Stimulated activated naive CD8-positive, alpha-beta T cell treated with anti-CD3 and anti-CD28 coated beads, Interleukin-15, amount 100 ng/mL, for 72 hours (primary cell): Measurements from ENCODE around the gene EEPD1.

Experiments
- ATAC-seq: fragments of 150-1000 bp; cut with Tn5 transposase; 2 replicates; pipeline ENCODE4 v1.10.0; 2021; ENCODE audit warnings: mild to moderate bottlenecking, moderate library complexity
- DNase-seq, 2 donors: peaks; one replicate each; pipeline ENCODE4 v3.0.0; 2021 to 2022
- H3K27ac Mint-ChIP-seq, 2 donors: one replicate each; pipeline ENCODE4 v1.8.0; 2022; ENCODE audit warnings: mild to moderate bottlenecking in 2 of 2, mixed read lengths in 2 of 2, moderate library complexity in 2 of 2
- H3K27me3 Mint-ChIP-seq: one replicate; pipeline ENCODE4 v1.8.0; 2022; ENCODE audit warnings: mixed read lengths
- H3K4me1 Mint-ChIP-seq: one replicate; pipeline ENCODE4 v1.8.0; 2022; ENCODE audit warnings: mild to moderate bottlenecking, mixed read lengths
- H3K4me3 Mint-ChIP-seq, 2 donors: one replicate each; pipeline ENCODE4 v1.8.0; 2022; ENCODE audit warnings: mild to moderate bottlenecking in 2 of 2, mixed read lengths in 2 of 2, moderate library complexity in 1 of 2
- H3K9me3 Mint-ChIP-seq, 2 donors: one replicate each; pipeline ENCODE4 v1.8.0; 2022; ENCODE audit warnings: mixed read lengths in 2 of 2

The EEPD1 gene

GRCh38 chr7:36291387-36292316 lies 138.6 kb downstream of the EEPD1 start:
- H3K4me3 Mint-ChIP-seq = peak overlapping the region; percentile 51 to 81
- ATAC-seq (peak; percentile 64), DNase-seq (peak; percentile 56 to 62)
- peaks cover 33% of the 10 kb centered on the region for H3K4me1 Mint-ChIP-seq
- peak overlapping the region; percentile 11 to 71 for H3K27ac Mint-ChIP-seq
- no peaks in the 10 kb centered on the region for H3K27me3 Mint-ChIP-seq
- H3K9me3 Mint-ChIP-seq = no peaks in the 10 kb centered on the region

GRCh38 chr7:36295090-36295489 lies 142.0 kb downstream of the EEPD1 start:
- Mint-ChIP-seq H3K4me3 (no peak overlapping the region), H3K27me3 (no peaks in the 10 kb centered on the region), H3K9me3 (no peaks in the 10 kb centered on the region), H3K27ac (no peak overlapping the region), H3K4me1 (peaks cover 21% of the 10 kb centered on the region)
- DNase-seq (no peak), ATAC-seq (no peak)

GRCh38 chr7:36296284-36296683 lies 143.2 kb downstream of the EEPD1 start:
- Mint-ChIP-seq H3K9me3 (no peaks in the 10 kb centered on the region), H3K4me1 (peaks cover 19% of the 10 kb centered on the region), H3K4me3 (no peak overlapping the region), H3K27me3 (no peaks in the 10 kb centered on the region), H3K27ac (no peak overlapping the region)
- DNase-seq (no peak), ATAC-seq (no peak)

- Mint-ChIP-seq H3K9me3 (no peaks in the 10 kb centered on the region), H3K27ac (peak overlapping the region in 1 of 2 donors; percentile 30), H3K4me3 (no peak overlapping the region), H3K4me1 (peaks cover 7% of the 10 kb centered on the region), H3K27me3 (no peaks in the 10 kb centered on the region)
- DNase-seq (no peak), ATAC-seq (no peak)
Observed at GRCh38 chr7:36297364-36298009, 144.4 kb downstream of the EEPD1 start.

GRCh38 chr7:36298106-36298505 lies 145.1 kb downstream of the EEPD1 start:
- H3K27me3 Mint-ChIP-seq = no peaks in the 10 kb centered on the region
- H3K9me3 Mint-ChIP-seq = no peaks in the 10 kb centered on the region
- H3K27ac Mint-ChIP-seq = no peak overlapping the region
- DNase-seq (no peak), ATAC-seq (no peak)
- H3K4me1 Mint-ChIP-seq = peaks cover 5% of the 10 kb centered on the region
- no peak overlapping the region for H3K4me3 Mint-ChIP-seq

GRCh38 chr7:36299223-36299774 lies 146.2 kb downstream of the EEPD1 start:
- Mint-ChIP-seq H3K9me3 (no peaks in the 10 kb centered on the region), H3K4me1 (peaks cover 5% of the 10 kb centered on the region), H3K4me3 (no peak overlapping the region), H3K27ac (peak overlapping the region in 1 of 2 donors; percentile 69), H3K27me3 (no peaks in the 10 kb centered on the region)
- no peak for ATAC-seq
- DNase-seq = no peak

GRCh38 chr7:36299823-36300341 lies 146.8 kb downstream of the EEPD1 start:
- H3K9me3 Mint-ChIP-seq = no peaks in the 10 kb centered on the region
- DNase-seq (no peak), ATAC-seq (no peak)
- H3K4me1 Mint-ChIP-seq = peaks cover 5% of the 10 kb centered on the region
- no peaks in the 10 kb centered on the region for H3K27me3 Mint-ChIP-seq
- peak overlapping the region in 1 of 2 donors; percentile 4 for H3K27ac Mint-ChIP-seq
- H3K4me3 Mint-ChIP-seq = no peak overlapping the region

DNA sequence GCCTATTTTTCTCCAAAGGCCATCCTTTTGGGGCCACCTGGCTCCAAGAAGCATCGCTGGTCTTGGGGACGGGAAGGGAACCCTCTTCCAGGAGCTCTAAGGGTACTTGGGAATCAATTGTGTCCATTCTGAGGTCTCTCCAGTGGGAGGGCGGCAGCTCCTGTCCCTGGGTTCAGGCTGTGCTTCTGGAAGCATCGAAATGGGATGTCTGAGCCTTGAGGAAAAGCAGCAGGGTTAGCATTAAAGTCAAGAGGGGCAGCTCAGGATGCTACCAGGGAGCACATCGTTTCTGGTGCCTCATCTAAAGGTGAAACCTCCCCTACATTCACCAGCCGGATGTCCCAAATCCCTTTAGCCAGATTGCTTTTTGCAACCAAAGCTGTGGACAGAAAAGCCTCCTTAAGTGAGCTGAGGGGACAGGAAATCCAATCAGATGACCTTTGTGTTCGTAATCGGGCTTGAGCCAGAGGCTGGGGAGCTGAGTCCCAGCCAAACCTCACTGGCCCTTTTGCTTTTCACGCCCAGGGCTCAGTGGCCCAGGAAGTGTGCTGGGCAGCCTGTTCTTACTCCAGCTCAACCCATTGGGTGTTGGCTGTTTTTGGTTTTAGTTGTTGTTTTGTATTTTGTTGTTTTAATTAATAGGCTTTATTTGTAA lies 147.8 kb downstream of the EEPD1 start:
- peak overlapping the region in 1 of 2 donors; percentile 43 for H3K27ac Mint-ChIP-seq
- H3K4me3 Mint-ChIP-seq = no peak overlapping the region
- ATAC-seq (no peak), DNase-seq (no peak)
- no peaks in the 10 kb centered on the region for H3K27me3 Mint-ChIP-seq
- H3K9me3 Mint-ChIP-seq = no peaks in the 10 kb centered on the region
- H3K4me1 Mint-ChIP-seq = peaks cover 5% of the 10 kb centered on the region

DNA sequence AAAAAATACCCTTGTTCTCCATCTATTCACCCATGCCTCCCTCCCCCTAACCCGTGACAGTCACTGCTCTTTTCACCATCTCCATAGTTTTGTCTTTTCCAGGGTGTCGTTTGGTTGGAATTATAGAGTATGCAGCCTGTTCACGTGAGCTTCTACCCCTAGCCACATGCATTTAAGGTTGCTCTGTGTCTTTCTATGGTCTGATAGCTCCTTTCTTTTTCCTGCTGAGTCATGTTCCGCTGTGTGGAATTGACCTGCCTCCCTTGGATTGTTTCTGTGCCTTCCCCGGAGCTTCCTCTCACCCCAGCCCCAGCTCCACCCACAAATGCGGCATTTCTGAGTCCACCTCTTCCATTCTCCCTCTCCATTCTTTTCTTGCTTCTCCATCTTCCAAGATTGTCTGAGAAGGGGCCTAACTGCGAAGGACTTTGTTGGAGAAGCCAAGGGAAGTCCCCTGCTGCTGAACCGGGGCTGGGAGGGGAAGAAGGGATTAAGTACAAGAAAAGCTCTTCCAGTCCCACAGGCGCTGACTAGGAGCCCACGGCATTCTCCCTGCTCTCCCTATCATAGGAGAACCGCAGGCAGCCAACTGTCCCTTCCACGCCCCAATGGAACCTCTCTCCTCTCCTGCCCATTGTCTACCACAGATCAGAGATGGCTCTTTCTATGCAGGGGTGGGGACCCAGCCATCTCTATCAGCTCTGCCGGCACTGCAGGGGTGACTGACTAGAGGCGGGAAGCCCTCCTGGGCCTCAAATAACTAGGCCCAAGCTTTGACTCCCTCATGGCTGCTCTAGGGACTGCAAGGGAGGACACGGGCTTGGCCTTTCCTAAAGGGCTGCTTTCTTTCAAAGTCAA lies 149.1 kb downstream of the EEPD1 start:
- H3K4me1 Mint-ChIP-seq = peaks cover 5% of the 10 kb centered on the region
- no peaks in the 10 kb centered on the region for H3K9me3 Mint-ChIP-seq
- no peak for DNase-seq
- H3K27ac Mint-ChIP-seq = peak overlapping the region in 1 of 2 donors; percentile 20
- H3K27me3 Mint-ChIP-seq = no peaks in the 10 kb centered on the region
- ATAC-seq = no peak
- no peak overlapping the region for H3K4me3 Mint-ChIP-seq

DNA sequence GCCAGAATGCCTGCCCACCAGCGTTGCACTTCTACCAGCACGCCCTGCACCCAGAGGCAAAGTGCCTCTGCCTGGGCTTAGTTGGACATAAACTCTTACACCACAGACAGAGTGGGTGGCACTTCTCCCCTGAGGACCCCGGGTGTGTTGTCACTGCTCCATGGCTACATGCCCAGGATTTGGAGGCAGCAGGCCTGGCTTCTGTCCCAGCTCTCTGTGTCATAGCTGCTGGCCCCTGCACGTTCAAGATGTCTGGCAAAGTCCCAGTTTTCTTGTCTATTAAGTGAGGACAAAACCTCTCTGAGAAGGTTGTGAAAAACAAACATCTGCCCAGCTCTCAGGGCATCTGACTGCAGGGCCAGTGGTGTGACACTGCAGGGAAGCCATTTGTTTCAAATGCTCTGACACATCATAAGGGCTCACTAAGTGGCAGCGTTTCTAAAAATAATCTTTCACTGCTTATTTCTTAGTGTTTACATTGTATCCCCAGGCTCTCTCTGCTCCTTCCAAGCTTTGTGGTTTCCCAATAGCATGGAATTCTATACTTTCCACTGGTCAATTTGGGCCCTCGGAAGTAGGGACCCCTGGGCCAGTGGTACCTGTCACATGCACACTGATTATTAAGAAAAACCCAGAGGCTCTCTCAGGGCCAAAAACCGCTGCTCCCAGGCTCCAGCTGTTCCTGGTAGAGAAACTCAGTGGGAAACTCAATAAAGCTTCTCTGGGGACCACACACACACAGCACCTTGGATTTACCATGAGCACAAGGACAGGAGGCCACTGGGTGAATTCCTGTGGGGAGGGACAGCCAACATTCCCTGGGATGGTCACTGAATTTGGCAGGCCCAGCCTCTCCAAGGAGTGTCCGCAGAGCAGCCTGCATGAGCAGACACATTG lies 150.4 kb downstream of the EEPD1 start:
- ATAC-seq (no peak), DNase-seq (no peak)
- no peaks in the 10 kb centered on the region for H3K9me3 Mint-ChIP-seq
- no peaks in the 10 kb centered on the region for H3K4me1 Mint-ChIP-seq
- no peak overlapping the region for H3K4me3 Mint-ChIP-seq
- no peak overlapping the region for H3K27ac Mint-ChIP-seq
- H3K27me3 Mint-ChIP-seq = no peaks in the 10 kb centered on the region

DNA sequence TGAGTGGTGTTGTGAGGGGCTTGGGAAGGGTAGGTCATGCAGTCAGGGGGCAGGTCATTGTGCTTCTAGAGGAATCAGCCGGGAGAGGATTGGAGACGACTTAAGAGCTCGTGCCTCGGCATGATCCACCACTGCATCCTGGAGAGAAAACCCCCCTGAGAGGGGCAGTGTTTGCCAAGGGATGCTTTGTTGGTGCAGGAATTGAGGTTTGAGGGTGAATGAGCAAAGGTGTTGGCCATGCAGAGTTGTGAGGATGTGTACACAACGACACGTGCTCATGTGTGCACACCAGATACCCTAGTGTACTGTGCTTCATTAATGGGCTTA lies 151.0 kb downstream of the EEPD1 start:
- Mint-ChIP-seq H3K4me1 (no peaks in the 10 kb centered on the region), H3K27me3 (no peaks in the 10 kb centered on the region), H3K9me3 (no peaks in the 10 kb centered on the region), H3K27ac (no peak overlapping the region), H3K4me3 (no peak overlapping the region)
- DNase-seq (no peak), ATAC-seq (no peak)

GRCh38 chr7:36305226-36305625 lies 152.2 kb downstream of the EEPD1 start:
- H3K27ac Mint-ChIP-seq = no peak overlapping the region
- H3K9me3 Mint-ChIP-seq = no peaks in the 10 kb centered on the region
- DNase-seq = no peak
- no peak overlapping the region for H3K4me3 Mint-ChIP-seq
- H3K4me1 Mint-ChIP-seq = no peaks in the 10 kb centered on the region
- H3K27me3 Mint-ChIP-seq = no peaks in the 10 kb centered on the region
- no peak for ATAC-seq

- DNase-seq = no peak
- Mint-ChIP-seq H3K4me1 (no peaks in the 10 kb centered on the region), H3K27ac (no peak overlapping the region), H3K4me3 (no peak overlapping the region), H3K9me3 (no peaks in the 10 kb centered on the region), H3K27me3 (no peaks in the 10 kb centered on the region)
- ATAC-seq = no peak
Observed at GRCh38 chr7:36305648-36306047, 152.6 kb downstream of the EEPD1 start.

DNA sequence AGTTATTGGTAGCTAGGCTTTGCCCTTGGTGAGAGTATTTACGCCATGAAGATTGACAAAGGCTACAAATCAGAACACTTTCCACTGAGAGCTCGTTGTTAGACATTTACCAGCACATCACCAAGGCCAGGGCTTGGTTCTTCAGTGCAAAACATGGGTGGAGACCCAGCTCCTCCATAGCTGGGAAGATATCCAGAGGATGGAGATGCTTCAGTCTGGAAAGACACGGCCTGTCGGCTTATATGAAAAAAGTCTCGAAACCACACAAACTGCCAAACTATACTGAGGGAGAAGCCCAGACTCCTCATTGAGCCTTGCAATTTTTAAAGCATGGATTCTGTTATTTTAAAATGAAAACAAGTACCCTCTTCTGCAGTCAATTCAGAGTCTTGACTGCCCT lies 153.2 kb downstream of the EEPD1 start:
- H3K27me3 Mint-ChIP-seq = no peaks in the 10 kb centered on the region
- DNase-seq = no peak
- no peak overlapping the region for H3K27ac Mint-ChIP-seq
- no peak overlapping the region for H3K4me3 Mint-ChIP-seq
- no peaks in the 10 kb centered on the region for H3K9me3 Mint-ChIP-seq
- no peak for ATAC-seq
- no peaks in the 10 kb centered on the region for H3K4me1 Mint-ChIP-seq
